Body of pancreas (tissue), 4 donors: ENCODE measurements around the gene PRKD1. TPM values are rescaled to one million over a fixed set of nuclear protein-coding genes. Genes with fewer than 3 reads are reported as not detected.

Experiments used
- ATAC-seq: fragments of 150-250 bp; one replicate; pipeline ENCODE4 v1.9.1; 2016
- DNase-seq, 4 donors: peaks; one replicate each; pipeline ENCODE4 v3.0.0-alpha.2; 2019
- H3K27ac ChIP-seq, 4 donors: fragments of 200-600 bp; sonication (generic); 1 replicate in 3 of 4; 2 replicates in 1 of 4; pipeline versions ENCODE4 v1.5.1 to v1.6.1; 2016 to 2019; ENCODE audit warnings: mild to moderate bottlenecking in 1 of 4, mixed read lengths in 1 of 4, moderate library complexity in 1 of 4
- H3K27me3 ChIP-seq, 2 donors: fragments of 200-600 bp; sonication (generic); one replicate each; pipeline ENCODE4 v1.6.0; 2016; ENCODE audit warnings: mild to moderate bottlenecking in 1 of 2
- H3K36me3 ChIP-seq, 2 donors: fragments of 200-600 bp; sonication (generic); replicated peaks in 1 of 2; 2 replicates each; pipeline ENCODE4 v1.5.1; 2016; ENCODE audit warnings: low read depth in 2 of 2; ENCODE audit not compliant: insufficient read depth in 1 of 2
- H3K4me1 ChIP-seq: fragments of 200-600 bp; sonication (generic); one replicate; pipeline ENCODE4 v1.6.0; 2016
- H3K4me3 ChIP-seq, 2 donors: fragments of 200-600 bp; sonication (generic); 1 replicate in 1 of 2; 2 replicates in 1 of 2; pipeline ENCODE4 v1.5.1; 2016 to 2019
- H3K9me3 ChIP-seq, 3 donors: fragments of 200-600 bp; sonication (generic); 1 replicate in 2 of 3; 2 replicates in 1 of 3; pipeline ENCODE4 v1.5.1; 2016
- CTCF ChIP-seq, 7 experiments: fragments of 450-650 bp in 4 of 7; fragments of 200-600 bp in 3 of 7; sonication (generic) in 3 of 7; IDR thresholded peaks; one replicate each; pipeline ENCODE4 v1.5.1; 2016 to 2019; ENCODE audit warnings: antibody characterized with exemption in 7 of 7
- POLR2A ChIP-seq, 3 donors: fragments of 450-650 bp; IDR thresholded peaks; one replicate each; pipeline ENCODE4 v1.6.1; 2016; ENCODE audit warnings: antibody characterized with exemption in 3 of 3, mild to moderate bottlenecking in 2 of 3
- WGBS, 2 donors: methylation state at CpG; one replicate each; pipeline ENCODE4 v1.1.5; 2017; 5-methylcytosine and 5-hydroxymethylcytosine counted together
- intact Hi-C: fragments of 100-400 bp; cut with DNase I; formaldehyde crosslinking; loops from one replicate; pipeline ENCODE4 v1.15.1; 2023
- total RNA-seq, 2 donors: library from RNA; depleted of rRNA; stranded (reverse); fragments of >200 nt; gene quantifications; one replicate each; pipeline ENCODE4 v1.1.0, GENCODE V29; 2016

Gene PRKD1
- total RNA-seq, 2 donors from 2014 or later = 5.3 to 14.8 TPM

- Histone ChIP-seq H3K4me1 (no peaks in the 10 kb centered on the region), H3K36me3 (no peaks in the 10 kb centered on the region), H3K9me3 (no peaks in the 10 kb centered on the region), H3K27me3 (no peaks in the 10 kb centered on the region), H3K27ac (no peak overlapping the region), H3K4me3 (no peak overlapping the region)
- DNase-seq (no peak), ATAC-seq (no peak)
- TF ChIP-seq CTCF (IDR thresholded peaks at IDR 0.05) = no peak
- TF ChIP-seq POLR2A (IDR thresholded peaks at IDR 0.05) = no peak
- 57 to 68% methylated on average over 2 of the region's 2 CpGs for WGBS, 2 donors
- intact Hi-C loops = no loop called here
Observed at GRCh38 chr14:29941401-29941800, 13.8 kb upstream of the PRKD1 start.

DNA sequence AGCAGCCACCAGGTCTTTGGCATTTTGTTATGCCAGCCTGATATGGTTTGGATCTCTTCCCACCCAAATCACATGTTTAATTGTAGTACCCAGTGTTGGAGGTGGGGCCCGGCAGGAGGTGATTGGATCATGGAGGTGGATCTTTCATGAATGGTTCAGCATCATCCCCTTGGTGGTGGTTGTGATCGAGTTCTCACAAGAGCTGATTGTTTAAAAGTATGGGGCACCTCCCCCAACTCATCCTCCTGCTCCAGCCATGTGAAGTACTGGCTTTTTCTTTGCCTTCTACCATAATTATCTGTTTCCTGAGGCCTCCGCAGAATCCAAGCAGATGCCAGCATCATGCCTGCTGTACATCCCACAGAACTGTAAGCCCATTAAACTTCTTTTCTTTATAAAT lies 12.8 kb upstream of the PRKD1 start:
- WGBS, 2 donors = 89 to 100% methylated on average over 3 of the region's 3 CpGs
- TF ChIP-seq CTCF (IDR thresholded peaks at IDR 0.05) = no peak
- no peak for TF ChIP-seq POLR2A (IDR thresholded peaks at IDR 0.05)
- H3K9me3 ChIP-seq = no peaks in the 10 kb centered on the region
- H3K4me3 ChIP-seq = no peak overlapping the region
- intact Hi-C loops = no loop called here
- no peaks in the 10 kb centered on the region for H3K27me3 ChIP-seq
- DNase-seq (no peak), ATAC-seq (no peak)
- H3K4me1 ChIP-seq = no peaks in the 10 kb centered on the region
- H3K36me3 ChIP-seq = no peaks in the 10 kb centered on the region
- H3K27ac ChIP-seq = no peak overlapping the region

DNA sequence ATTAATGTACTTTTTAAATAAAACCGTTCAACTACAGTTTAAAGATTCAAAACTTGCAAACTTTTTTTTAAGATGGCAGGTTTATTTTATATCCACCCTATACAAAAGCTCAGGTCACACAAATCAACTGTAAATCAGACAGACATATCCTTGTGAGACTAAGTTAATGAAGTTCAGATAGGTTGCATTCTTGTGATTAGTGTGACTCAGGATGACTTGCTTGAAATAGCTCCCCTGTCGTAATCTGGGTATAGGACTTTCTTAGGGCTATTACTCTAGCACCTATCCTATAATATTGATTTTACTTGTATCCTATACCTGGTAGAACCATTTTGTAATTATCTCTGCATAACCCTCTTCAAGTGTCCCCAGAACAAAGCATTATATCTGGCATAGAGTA lies 9.5 kb upstream of the PRKD1 start:
- H3K27ac ChIP-seq = no peak overlapping the region
- no peaks in the 10 kb centered on the region for H3K9me3 ChIP-seq
- H3K4me3 ChIP-seq = no peak overlapping the region
- intact Hi-C loops = no loop called here
- 87 to 93% methylated on average over 2 of the region's 2 CpGs for WGBS, 2 donors
- no peaks in the 10 kb centered on the region for H3K4me1 ChIP-seq
- TF ChIP-seq POLR2A (IDR thresholded peaks at IDR 0.05) = no peak
- no peak for TF ChIP-seq CTCF (IDR thresholded peaks at IDR 0.05)
- ATAC-seq (no peak), DNase-seq (no peak)
- H3K36me3 ChIP-seq = no peaks in the 10 kb centered on the region
- H3K27me3 ChIP-seq = no peaks in the 10 kb centered on the region

- Histone ChIP-seq H3K4me3 (no peak overlapping the region), H3K9me3 (no peaks in the 10 kb centered on the region), H3K27me3 (no peaks in the 10 kb centered on the region), H3K4me1 (peaks cover 15% of the 10 kb centered on the region), H3K36me3 (no peaks in the 10 kb centered on the region), H3K27ac (no peak overlapping the region)
- 66 to 68% methylated on average over 2 of the region's 2 CpGs for WGBS, 2 donors
- intact Hi-C loops = no loop called here
- ATAC-seq = no peak
- DNase-seq = no peak
- TF ChIP-seq POLR2A (IDR thresholded peaks at IDR 0.05) (no peak), CTCF (IDR thresholded peaks at IDR 0.05) (no peak)
Observed at GRCh38 chr14:29930283-29930682, 2.6 kb upstream of the PRKD1 start.

GRCh38 chr14:29928117-29928640 lies 532 bp upstream of the PRKD1 start:
- peak overlapping the region; percentile 13 to 81 (median 56) for H3K27ac ChIP-seq
- ATAC-seq = no peak
- peak overlapping the region in 1 of 2 donors; percentile 12 for H3K4me3 ChIP-seq
- H3K4me1 ChIP-seq = peaks cover 17% of the 10 kb centered on the region
- no peak for DNase-seq
- no peaks in the 10 kb centered on the region for H3K9me3 ChIP-seq
- 27 to 47% methylated on average over 16 to 23 of the region's 23 CpGs for WGBS, 2 donors
- no peaks in the 10 kb centered on the region for H3K36me3 ChIP-seq
- intact Hi-C loops = no loop called here
- H3K27me3 ChIP-seq = no peaks in the 10 kb centered on the region
- TF ChIP-seq POLR2A (IDR thresholded peaks at IDR 0.05) (no peak), CTCF (IDR thresholded peaks at IDR 0.05) (peak in 1 of 7 experiments; percentile 2)
